Rectal smooth muscle tissue (tissue), 1 donor: ENCODE results near the gene TSPAN18.

ENCODE experiments used
- H3K27ac ChIP-seq: one replicate; pipeline ENCODE4 v1.7.0; 2013; ENCODE audit warnings: low read depth, low read length, inconsistent platforms
- H3K27me3 ChIP-seq: one replicate; pipeline ENCODE4 v1.7.0; 2013; ENCODE audit warnings: low read length; ENCODE audit not compliant: control insufficient read depth, insufficient read depth
- H3K36me3 ChIP-seq: one replicate; pipeline ENCODE4 v1.7.0; 2013; ENCODE audit warnings: low read length; ENCODE audit not compliant: control insufficient read depth, insufficient read depth
- H3K4me1 ChIP-seq: one replicate; pipeline ENCODE4 v1.7.0; 2013; ENCODE audit warnings: low read length; ENCODE audit not compliant: control insufficient read depth, insufficient read depth
- H3K4me3 ChIP-seq: one replicate; pipeline ENCODE4 v1.7.0; 2013; ENCODE audit warnings: low read length
- H3K9ac ChIP-seq: one replicate; pipeline ENCODE4 v1.7.0; 2013; ENCODE audit warnings: low read length

TSPAN18 gene

GRCh38 chr11:44916801-44917385, 190.1 kb downstream of the TSPAN18 start:
- H3K27ac ChIP-seq, result no peak overlapping the region
- no peaks in the 10 kb centered on the region for H3K36me3 ChIP-seq
- H3K4me1 ChIP-seq, result no peaks in the 10 kb centered on the region
- H3K9ac ChIP-seq, result no peak overlapping the region
- no peak overlapping the region for H3K4me3 ChIP-seq
- no peaks in the 10 kb centered on the region for H3K27me3 ChIP-seq

DNA sequence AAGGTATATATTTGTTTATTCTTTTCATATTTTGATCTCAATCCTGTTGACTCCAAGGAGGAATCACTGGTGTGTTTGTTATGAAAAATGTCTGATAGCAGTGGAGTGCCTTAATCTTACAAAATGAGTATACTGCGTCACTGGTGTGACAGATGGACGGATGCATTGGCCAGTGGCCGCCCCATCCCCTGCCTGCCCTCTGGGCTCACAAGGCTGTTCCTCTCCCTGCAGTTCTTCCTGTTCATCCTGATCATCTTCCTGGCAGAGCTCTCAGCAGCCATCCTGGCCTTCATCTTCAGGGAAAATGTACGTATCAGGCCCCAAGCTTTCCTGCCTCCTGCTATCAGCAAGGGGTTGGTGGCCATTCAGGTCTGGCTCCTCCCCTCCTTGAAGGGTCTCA, 191.0 kb downstream of the TSPAN18 start:
- peaks cover 3% of the 10 kb centered on the region for H3K36me3 ChIP-seq
- H3K9ac ChIP-seq, result no peak overlapping the region
- H3K4me1 ChIP-seq, result no peaks in the 10 kb centered on the region
- no peaks in the 10 kb centered on the region for H3K27me3 ChIP-seq
- no peak overlapping the region for H3K4me3 ChIP-seq
- H3K27ac ChIP-seq, result no peak overlapping the region

DNA sequence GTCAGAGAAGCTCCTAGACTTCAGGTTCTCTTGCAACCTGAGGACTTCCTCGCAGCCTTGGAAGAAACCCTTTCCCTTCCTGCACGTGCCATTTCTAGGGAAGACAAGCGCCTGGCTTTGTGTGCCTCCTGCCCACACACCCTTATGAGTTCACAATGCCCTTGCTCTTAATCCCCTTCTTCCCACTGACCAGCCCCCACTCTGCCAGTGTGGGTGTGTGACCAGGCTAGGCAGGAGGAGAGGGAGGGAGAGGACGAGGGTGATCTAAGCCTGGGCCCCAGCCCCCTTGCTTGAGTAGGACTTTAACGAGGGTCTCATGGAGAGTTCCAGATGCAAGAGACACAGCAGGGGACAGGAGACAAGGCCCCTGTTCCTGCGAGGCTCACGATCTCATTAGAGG, 193.7 kb downstream of the TSPAN18 start:
- Histone ChIP-seq H3K36me3 (peaks cover 3% of the 10 kb centered on the region), H3K27ac (no peak overlapping the region), H3K9ac (no peak overlapping the region), H3K4me1 (no peaks in the 10 kb centered on the region), H3K27me3 (no peaks in the 10 kb centered on the region), H3K4me3 (no peak overlapping the region)

DNA sequence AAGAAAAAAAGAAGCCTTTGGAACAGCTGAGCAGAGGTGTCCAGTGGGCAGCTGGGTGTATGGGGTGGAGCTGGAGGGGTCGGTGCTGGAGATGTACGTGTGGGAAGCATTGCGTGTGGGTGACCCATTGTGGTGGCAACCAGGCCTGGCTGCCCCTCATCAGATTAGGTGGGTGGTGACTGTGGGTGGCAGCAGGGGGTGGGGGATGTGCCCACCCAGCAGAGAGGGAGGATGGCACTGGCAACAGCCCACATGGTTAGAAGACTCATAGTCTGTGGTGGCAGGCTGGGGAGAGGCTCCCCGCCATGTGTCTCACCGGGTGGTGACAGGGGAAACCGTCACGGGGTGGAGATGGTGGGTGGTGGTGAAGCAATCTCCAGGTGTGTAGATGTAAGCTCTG, 196.4 kb downstream of the TSPAN18 start:
- Histone ChIP-seq H3K4me3 (no peak overlapping the region), H3K27ac (no peak overlapping the region), H3K27me3 (no peaks in the 10 kb centered on the region), H3K4me1 (no peaks in the 10 kb centered on the region), H3K9ac (no peak overlapping the region), H3K36me3 (peaks cover 3% of the 10 kb centered on the region)

GRCh38 chr11:44923806-44924205, 197.0 kb downstream of the TSPAN18 start:
- H3K27ac ChIP-seq, result no peak overlapping the region
- peaks cover 3% of the 10 kb centered on the region for H3K36me3 ChIP-seq
- no peaks in the 10 kb centered on the region for H3K4me1 ChIP-seq
- no peak overlapping the region for H3K9ac ChIP-seq
- H3K4me3 ChIP-seq, result no peak overlapping the region
- no peaks in the 10 kb centered on the region for H3K27me3 ChIP-seq

DNA sequence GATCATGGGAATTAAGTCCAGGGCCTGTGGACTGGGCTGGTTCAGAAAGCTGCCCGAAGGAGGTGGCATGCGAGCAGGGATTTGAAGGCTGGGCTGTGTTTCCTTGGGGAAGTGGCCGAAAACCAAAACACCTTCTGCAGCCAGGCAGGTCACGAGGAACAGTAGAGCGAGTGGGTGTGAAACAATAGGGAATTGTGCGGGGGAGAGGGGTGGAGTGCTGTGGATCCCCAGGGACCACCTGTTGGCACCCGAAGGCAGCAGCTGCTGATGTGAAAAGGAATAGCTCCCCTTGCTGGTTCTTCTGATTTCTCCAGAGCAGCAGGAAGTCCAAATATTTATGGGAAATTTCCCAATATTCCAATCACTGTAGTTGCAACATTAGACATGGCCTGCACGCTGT, 199.3 kb downstream of the TSPAN18 start:
- no peaks in the 10 kb centered on the region for H3K27me3 ChIP-seq
- H3K36me3 ChIP-seq, result peaks cover 3% of the 10 kb centered on the region
- H3K4me1 ChIP-seq, result no peaks in the 10 kb centered on the region
- H3K27ac ChIP-seq, result no peak overlapping the region
- no peak overlapping the region for H3K9ac ChIP-seq
- H3K4me3 ChIP-seq, result no peak overlapping the region

GRCh38 chr11:44927174-44927661, 200.5 kb downstream of the TSPAN18 start:
- H3K4me1 ChIP-seq, result no peaks in the 10 kb centered on the region
- no peak overlapping the region for H3K9ac ChIP-seq
- H3K27me3 ChIP-seq, result no peaks in the 10 kb centered on the region

GRCh38 chr11:44928144-44928543, 201.4 kb downstream of the TSPAN18 start:
- Histone ChIP-seq H3K27ac (no peak overlapping the region), H3K9ac (no peak overlapping the region), H3K36me3 (no peaks in the 10 kb centered on the region), H3K27me3 (no peaks in the 10 kb centered on the region), H3K4me3 (no peak overlapping the region), H3K4me1 (no peaks in the 10 kb centered on the region)

More at GRCh38 chr11:44927174-44927661, 200.5 kb downstream of the TSPAN18 start:
- H3K4me3 ChIP-seq, result no peak overlapping the region
- H3K27ac ChIP-seq, result no peak overlapping the region
- H3K36me3 ChIP-seq, result peaks cover 3% of the 10 kb centered on the region

GRCh38 chr11:44928816-44929215, 202.1 kb downstream of the TSPAN18 start:
- H3K4me1 ChIP-seq, result no peaks in the 10 kb centered on the region
- H3K36me3 ChIP-seq, result no peaks in the 10 kb centered on the region
- H3K27me3 ChIP-seq, result no peaks in the 10 kb centered on the region
- no peak overlapping the region for H3K4me3 ChIP-seq
- no peak overlapping the region for H3K27ac ChIP-seq
- H3K9ac ChIP-seq, result no peak overlapping the region

DNA sequence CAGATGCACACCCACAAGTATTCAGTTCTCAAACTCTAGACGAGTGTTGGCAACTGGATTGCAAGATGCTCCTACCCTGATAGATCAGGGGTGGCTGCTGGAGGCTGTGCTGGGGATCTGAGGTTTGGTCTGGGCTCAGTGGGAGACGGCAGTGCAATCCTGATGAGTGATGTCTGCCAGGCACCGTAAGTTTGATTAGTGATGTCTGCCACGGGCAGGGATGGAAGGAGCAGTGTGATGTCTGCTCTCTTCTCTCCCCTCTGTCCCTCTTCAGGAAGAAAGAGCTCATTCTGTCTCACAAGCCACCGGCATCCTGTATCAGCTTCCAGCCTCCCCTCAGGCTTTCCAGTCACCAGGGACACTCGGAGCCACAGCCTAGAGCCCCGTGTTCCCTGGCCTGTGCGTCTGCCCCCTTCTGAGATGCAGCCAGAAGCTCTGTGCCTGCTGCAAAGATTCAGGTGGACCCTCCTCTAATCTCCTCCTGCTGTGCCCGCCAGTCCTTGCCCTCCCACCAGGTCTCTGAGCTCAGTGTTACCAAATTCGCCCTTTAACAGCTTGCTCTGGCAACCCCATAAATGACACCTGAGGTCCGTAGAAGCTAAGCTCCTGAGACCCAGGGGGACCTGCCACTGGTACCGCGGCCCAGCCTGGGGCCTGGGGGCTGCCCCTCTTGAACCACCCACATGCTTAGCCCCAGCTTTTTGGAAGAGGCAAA, 204.0 kb downstream of the TSPAN18 start:
- no peak overlapping the region for H3K9ac ChIP-seq
- no peaks in the 10 kb centered on the region for H3K36me3 ChIP-seq
- H3K27ac ChIP-seq, result no peak overlapping the region
- no peaks in the 10 kb centered on the region for H3K27me3 ChIP-seq
- no peaks in the 10 kb centered on the region for H3K4me1 ChIP-seq
- H3K4me3 ChIP-seq, result no peak overlapping the region

DNA sequence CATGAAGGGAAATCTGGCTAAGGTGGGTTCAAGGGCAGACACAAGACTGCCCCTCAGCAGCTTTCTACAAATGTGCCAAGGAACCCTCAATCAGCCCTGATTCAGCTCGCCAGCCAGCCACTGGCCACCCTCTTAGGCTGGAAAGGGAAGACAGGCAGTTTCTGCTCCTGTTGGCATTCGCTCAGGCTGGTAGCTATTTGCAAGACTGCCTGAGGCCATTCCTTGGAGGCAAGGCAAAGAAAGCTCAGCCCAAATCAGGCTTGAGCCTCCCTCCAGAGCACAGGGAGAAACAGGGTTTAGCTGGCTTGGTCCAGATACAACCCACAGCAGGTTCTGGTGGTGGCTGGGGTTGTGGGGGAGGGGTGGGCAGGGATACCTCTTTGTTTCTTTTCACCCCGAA, 204.7 kb downstream of the TSPAN18 start:
- Histone ChIP-seq H3K27me3 (no peaks in the 10 kb centered on the region), H3K36me3 (no peaks in the 10 kb centered on the region), H3K27ac (no peak overlapping the region)

DNA sequence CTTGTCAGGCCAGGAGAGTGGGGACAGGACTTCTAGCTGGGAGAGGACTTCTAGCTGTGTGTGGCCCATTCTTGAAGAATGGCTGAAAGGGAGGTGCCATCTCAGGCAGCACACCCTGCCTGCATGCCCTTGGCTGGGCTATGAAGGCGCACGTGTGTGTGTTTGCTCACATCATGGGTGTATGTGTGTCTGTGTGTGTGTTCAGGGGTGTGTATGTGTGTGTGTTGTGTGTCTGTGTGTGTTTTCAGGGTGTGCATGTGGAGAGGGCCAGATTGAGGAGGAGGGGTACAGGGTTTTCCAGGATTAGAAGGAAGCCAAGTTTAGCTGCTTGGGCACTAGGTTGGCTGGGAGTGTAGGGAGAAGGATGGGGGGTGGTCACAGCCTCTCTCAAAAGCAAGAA, 207.3 kb downstream of the TSPAN18 start:
- no peak overlapping the region for H3K27ac ChIP-seq
- no peak overlapping the region for H3K9ac ChIP-seq
- H3K4me1 ChIP-seq, result no peaks in the 10 kb centered on the region
- no peak overlapping the region for H3K4me3 ChIP-seq
- H3K36me3 ChIP-seq, result no peaks in the 10 kb centered on the region
- no peaks in the 10 kb centered on the region for H3K27me3 ChIP-seq

More for the DNA sequence above, 204.7 kb downstream of the TSPAN18 start:
- H3K4me3 ChIP-seq, result no peak overlapping the region
- no peak overlapping the region for H3K9ac ChIP-seq
- H3K4me1 ChIP-seq, result no peaks in the 10 kb centered on the region

DNA sequence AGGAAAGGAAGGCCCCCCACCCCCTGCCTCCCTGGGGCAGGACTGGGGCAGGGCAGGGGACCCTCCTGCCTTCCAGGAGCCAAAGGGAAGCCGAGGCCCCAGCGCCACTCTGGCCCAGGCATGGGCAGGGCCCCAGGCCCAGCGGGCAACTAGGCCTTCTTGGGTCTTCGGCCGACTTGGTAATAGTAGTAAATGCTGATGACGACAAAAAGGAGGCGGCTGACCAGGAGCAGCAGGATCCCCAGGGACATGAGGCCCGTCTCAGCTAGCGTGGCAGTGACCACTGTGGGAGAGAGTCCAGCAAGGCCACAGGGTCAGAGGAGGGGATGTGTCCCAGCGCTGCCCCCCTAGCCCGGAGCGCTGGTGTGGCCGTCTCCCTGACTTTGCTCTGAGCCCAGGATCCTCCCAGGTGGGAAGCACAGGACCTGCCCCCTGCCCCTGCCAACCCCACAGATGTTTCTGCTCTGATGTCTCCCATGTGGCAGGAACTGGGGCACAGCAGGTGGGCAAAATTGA, 208.0 kb downstream of the TSPAN18 start:
- Histone ChIP-seq H3K4me3 (no peak overlapping the region), H3K4me1 (no peaks in the 10 kb centered on the region), H3K9ac (no peak overlapping the region), H3K27me3 (no peaks in the 10 kb centered on the region), H3K27ac (no peak overlapping the region), H3K36me3 (no peaks in the 10 kb centered on the region)
